Esophagus squamous epithelium (tissue), 5 donors: ENCODE measurements around the gene FRMD1. TPM values are rescaled to one million over a fixed set of nuclear protein-coding genes. Genes with fewer than 3 reads are reported as not detected.

Experiments used
- DNase-seq: peaks from one replicate; lab custom pipeline; 2025; lab: John Stamatoyannopoulos, UW
- H3K27ac ChIP-seq, 4 donors: fragments of 200-600 bp; sonication (generic); one replicate each; pipeline ENCODE4 v1.5.1; 2016 to 2019; ENCODE audit warnings: mild to moderate bottlenecking in 1 of 4
- H3K27me3 ChIP-seq, 4 donors: fragments of 200-600 bp; sonication (generic); 1 replicate in 3 of 4; 2 replicates in 1 of 4; pipeline versions ENCODE4 v1.5.1 to v1.6.0; 2017 to 2021; ENCODE audit warnings: antibody characterized with exemption in 1 of 4
- H3K36me3 ChIP-seq, 3 donors: fragments of 200-600 bp; sonication (generic); one replicate each; pipeline ENCODE4 v1.5.1; 2016 to 2019
- H3K4me1 ChIP-seq, 3 donors: fragments of 200-600 bp; sonication (generic); one replicate each; pipeline ENCODE4 v1.5.1; 2017 to 2019
- H3K4me3 ChIP-seq, 4 donors: fragments of 200-600 bp; sonication (generic); 1 replicate in 3 of 4; 2 replicates in 1 of 4; pipeline ENCODE4 v1.5.1; 2016 to 2019; ENCODE audit warnings: mild to moderate bottlenecking in 2 of 4, moderate library complexity in 1 of 4
- H3K9me3 ChIP-seq, 3 donors: fragments of 200-600 bp; sonication (generic); one replicate each; pipeline ENCODE4 v1.5.1; 2016 to 2019
- CTCF ChIP-seq, 6 experiments: fragments of 450-650 bp in 4 of 6; fragments of 200-600 bp in 2 of 6; sonication (generic) in 2 of 6; IDR thresholded peaks; one replicate each; pipeline ENCODE4 v1.5.1; 2016 to 2019; ENCODE audit warnings: antibody characterized with exemption in 6 of 6, mild to moderate bottlenecking in 4 of 6, moderate library complexity in 4 of 6
- POLR2A ChIP-seq, 4 donors: fragments of 450-650 bp; IDR thresholded peaks; one replicate each; pipeline ENCODE4 v1.6.1; 2017; ENCODE audit warnings: antibody characterized with exemption in 4 of 4, mild to moderate bottlenecking in 4 of 4, moderate library complexity in 3 of 4
- WGBS, 2 donors: methylation state at CpG; one replicate each; pipeline ENCODE4 v1.1.5; 2018; 5-methylcytosine and 5-hydroxymethylcytosine counted together
- intact Hi-C: fragments of 100-400 bp; cut with DNase I; formaldehyde crosslinking; loops from one replicate; pipeline ENCODE4 v1.15.0; 2022
- total RNA-seq, 4 donors: library from RNA; depleted of rRNA; stranded (reverse); fragments of >200 nt; gene quantifications; one replicate each; pipeline ENCODE4 v1.1.0, GENCODE V29; 2016
- donor health status: DM: yes; HTN: yes; CAD: no.

FRMD1 gene
- total RNA-seq, 4 donors from 2014 or later, result 0.13 to 0.19 TPM; not detected in 2

GRCh38 chr6:168102315-168102985 is 23.4 kb upstream of the FRMD1 start:
- no peak for TF ChIP-seq POLR2A (IDR thresholded peaks at IDR 0.05)
- TF ChIP-seq CTCF (IDR thresholded peaks at IDR 0.05), result no peak
- H3K4me1 ChIP-seq, result peaks cover 0 to 12% (median 7%) of the 10 kb centered on the region in 3 donors
- no peaks in the 10 kb centered on the region for H3K9me3 ChIP-seq
- no peak overlapping the region for H3K4me3 ChIP-seq
- H3K27ac ChIP-seq, result no peak overlapping the region
- DNase-seq, result no peak
- no peaks in the 10 kb centered on the region for H3K36me3 ChIP-seq
- intact Hi-C loops, result no loop called here
- peaks cover 5 to 78% (median 15%) of the 10 kb centered on the region in 4 donors for H3K27me3 ChIP-seq
- WGBS, 2 donors, result 45 to 57% methylated on average over 9 to 10 of the region's 10 CpGs

GRCh38 chr6:168101590-168102314 is 22.7 kb upstream of the FRMD1 start:
- intact Hi-C loops, result no loop called here

GRCh38 chr6:168100803-168101589 is 22.0 kb upstream of the FRMD1 start:
- WGBS, 2 donors, result 12% methylated on average over 10 of the region's 52 CpGs; no CpG with 5 or more reads in 1 of the 2 donors
- Histone ChIP-seq H3K9me3 (no peaks in the 10 kb centered on the region), H3K27ac (no peak overlapping the region), H3K36me3 (no peaks in the 10 kb centered on the region), H3K4me1 (peaks cover 0 to 12% (median 7%) of the 10 kb centered on the region in 3 donors), H3K4me3 (peak overlapping the region in 1 of 4 donors; percentile 50), H3K27me3 (peaks cover 5 to 83% (median 15%) of the 10 kb centered on the region in 4 donors)
- intact Hi-C loops, result no loop called here
- DNase-seq, result no peak
- TF ChIP-seq POLR2A (IDR thresholded peaks at IDR 0.05) (no peak), CTCF (IDR thresholded peaks at IDR 0.05) (no peak)

More at GRCh38 chr6:168101590-168102314, 22.7 kb upstream of the FRMD1 start:
- Histone ChIP-seq H3K4me1 (peaks cover 0 to 12% (median 7%) of the 10 kb centered on the region in 3 donors), H3K9me3 (no peaks in the 10 kb centered on the region), H3K27me3 (peaks cover 5 to 83% (median 15%) of the 10 kb centered on the region in 4 donors), H3K36me3 (no peaks in the 10 kb centered on the region), H3K27ac (no peak overlapping the region), H3K4me3 (peak overlapping the region in 1 of 4 donors; percentile 50)
- no peak for DNase-seq
- TF ChIP-seq CTCF (IDR thresholded peaks at IDR 0.05) (no peak), POLR2A (IDR thresholded peaks at IDR 0.05) (no peak)
- WGBS, 2 donors, result 20 to 56% methylated on average over 1 to 12 of the region's 61 CpGs

GRCh38 chr6:168100011-168100802 is 21.2 kb upstream of the FRMD1 start:
- DNase-seq, result no peak
- 69 to 78% methylated on average over 11 to 17 of the region's 26 CpGs for WGBS, 2 donors
- no peak for TF ChIP-seq CTCF (IDR thresholded peaks at IDR 0.05)
- TF ChIP-seq POLR2A (IDR thresholded peaks at IDR 0.05), result no peak
- peaks cover 5 to 79% (median 15%) of the 10 kb centered on the region in 4 donors for H3K27me3 ChIP-seq
- no peaks in the 10 kb centered on the region for H3K9me3 ChIP-seq
- H3K27ac ChIP-seq, result no peak overlapping the region
- no peaks in the 10 kb centered on the region for H3K36me3 ChIP-seq
- intact Hi-C loops, result no loop called here
- no peak overlapping the region for H3K4me3 ChIP-seq
- H3K4me1 ChIP-seq, result peaks cover 0 to 12% (median 7%) of the 10 kb centered on the region in 3 donors
